Glutamatergic neuron (in vitro differentiated cells): ENCODE results near the gene MIER1. TPM values are rescaled to one million over a fixed set of nuclear protein-coding genes. Genes with fewer than 3 reads are reported as not detected.

Source experiments
- DNase-seq: peaks from one replicate; pipeline ENCODE4 v3.0.0; 2022
- H3K27ac Mint-ChIP-seq: one replicate; pipeline ENCODE4 v1.8.0; 2020; ENCODE audit warnings: mild to moderate bottlenecking, mixed read lengths, inconsistent platforms; ENCODE audit not compliant: unreplicated experiment
- H3K27me3 Mint-ChIP-seq: one replicate; pipeline ENCODE4 v1.8.0; 2020; ENCODE audit warnings: mild to moderate bottlenecking, moderate library complexity, mixed read lengths, inconsistent platforms; ENCODE audit not compliant: unreplicated experiment
- H3K36me3 Mint-ChIP-seq: one replicate; pipeline ENCODE4 v1.8.0; 2020; ENCODE audit warnings: mild to moderate bottlenecking, mixed read lengths, inconsistent platforms; ENCODE audit not compliant: unreplicated experiment
- H3K4me1 Mint-ChIP-seq: one replicate; pipeline ENCODE4 v1.8.0; 2020; ENCODE audit warnings: mild to moderate bottlenecking, low read depth, mixed read lengths, inconsistent platforms; ENCODE audit not compliant: unreplicated experiment
- H3K4me3 Mint-ChIP-seq: one replicate; pipeline ENCODE4 v1.8.0; 2020; ENCODE audit warnings: mild to moderate bottlenecking, mixed read lengths, inconsistent platforms; ENCODE audit not compliant: unreplicated experiment
- H3K9me3 Mint-ChIP-seq: one replicate; pipeline ENCODE4 v1.8.0; 2020; ENCODE audit warnings: mild to moderate bottlenecking, moderate library complexity, mixed read lengths, inconsistent platforms; ENCODE audit not compliant: unreplicated experiment
- total RNA-seq: library from RNA; stranded (reverse); fragmentation: NEBNext Ultra II Directional; extraction: Animal tissue kit (Norgen Biotek cat#: 25700); gene quantifications from one replicate; pipeline ENCODE4 v1.2.1, GENCODE V29; 2021; ENCODE audit not compliant: unreplicated experiment
- TF ChIP-seq, protein P1 (sequence below): fragments of 200-600 bp; sonication (generic); IDR thresholded peaks from one replicate; pipeline ENCODE4 v1.5.0; 2021; ENCODE audit not compliant: partially characterized antibody, unreplicated experiment

Gene MIER1
- total RNA-seq, 1 donor from 2014 or later: 19.0 TPM

DNA sequence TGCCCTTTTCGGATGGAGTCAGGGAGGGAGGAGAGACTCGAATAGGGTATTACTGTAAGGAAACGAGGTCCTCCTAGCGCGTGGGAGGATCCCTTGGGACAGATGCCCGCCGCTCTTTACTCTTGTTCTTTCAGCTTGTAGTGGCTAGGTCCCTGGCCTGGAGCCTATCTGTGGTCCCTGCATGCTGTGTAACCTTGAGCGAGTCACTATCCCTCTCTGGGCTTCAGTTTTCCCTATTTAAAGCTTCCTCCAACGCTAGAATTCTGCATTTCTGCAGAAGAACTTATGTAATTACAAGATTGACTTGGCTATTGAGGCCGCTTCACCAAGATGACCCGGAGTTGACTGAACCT is 744 bp downstream of the MIER1 start:
- no peak for DNase-seq
- H3K36me3 Mint-ChIP-seq: no peaks in the 10 kb centered on the region
- H3K9me3 Mint-ChIP-seq: peaks cover 8% of the 10 kb centered on the region
- TF ChIP-seq, protein P1, sequence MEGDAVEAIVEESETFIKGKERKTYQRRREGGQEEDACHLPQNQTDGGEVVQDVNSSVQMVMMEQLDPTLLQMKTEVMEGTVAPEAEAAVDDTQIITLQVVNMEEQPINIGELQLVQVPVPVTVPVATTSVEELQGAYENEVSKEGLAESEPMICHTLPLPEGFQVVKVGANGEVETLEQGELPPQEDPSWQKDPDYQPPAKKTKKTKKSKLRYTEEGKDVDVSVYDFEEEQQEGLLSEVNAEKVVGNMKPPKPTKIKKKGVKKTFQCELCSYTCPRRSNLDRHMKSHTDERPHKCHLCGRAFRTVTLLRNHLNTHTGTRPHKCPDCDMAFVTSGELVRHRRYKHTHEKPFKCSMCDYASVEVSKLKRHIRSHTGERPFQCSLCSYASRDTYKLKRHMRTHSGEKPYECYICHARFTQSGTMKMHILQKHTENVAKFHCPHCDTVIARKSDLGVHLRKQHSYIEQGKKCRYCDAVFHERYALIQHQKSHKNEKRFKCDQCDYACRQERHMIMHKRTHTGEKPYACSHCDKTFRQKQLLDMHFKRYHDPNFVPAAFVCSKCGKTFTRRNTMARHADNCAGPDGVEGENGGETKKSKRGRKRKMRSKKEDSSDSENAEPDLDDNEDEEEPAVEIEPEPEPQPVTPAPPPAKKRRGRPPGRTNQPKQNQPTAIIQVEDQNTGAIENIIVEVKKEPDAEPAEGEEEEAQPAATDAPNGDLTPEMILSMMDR: no peak
- H3K4me3 Mint-ChIP-seq: peak overlapping the region; percentile 94
- peaks cover 5% of the 10 kb centered on the region for H3K27me3 Mint-ChIP-seq
- peaks cover 17% of the 10 kb centered on the region for H3K4me1 Mint-ChIP-seq
- peak overlapping the region; percentile 95 for H3K27ac Mint-ChIP-seq

DNA sequence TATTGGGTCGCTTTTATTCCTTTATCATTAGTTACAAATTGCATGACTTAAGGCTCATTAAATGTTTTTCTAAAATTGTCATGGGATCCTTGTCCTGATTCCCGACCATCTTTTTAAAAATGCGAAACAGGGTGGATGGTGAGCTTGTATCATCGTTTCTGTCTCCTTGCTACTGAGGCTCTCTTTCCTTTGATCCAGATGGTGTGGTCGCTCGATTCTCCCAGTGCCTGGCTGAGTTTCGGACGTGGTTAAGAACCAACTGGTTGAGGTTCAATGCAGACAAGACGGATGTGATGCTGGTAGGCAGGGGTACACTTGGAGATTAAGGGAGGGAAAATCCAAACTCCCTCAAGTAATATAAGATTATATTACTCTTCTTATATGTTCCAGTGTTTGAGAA is 1.2 kb downstream of the MIER1 start:
- DNase-seq: peak; percentile 43
- peak overlapping the region; percentile 94 for H3K4me3 Mint-ChIP-seq
- peaks cover 15% of the 10 kb centered on the region for H3K4me1 Mint-ChIP-seq

GRCh38 chr1:66927528-66927927 is 2.7 kb downstream of the MIER1 start:
- Mint-ChIP-seq H3K36me3 (no peaks in the 10 kb centered on the region), H3K9me3 (peaks cover 9% of the 10 kb centered on the region), H3K4me1 (peaks cover 26% of the 10 kb centered on the region), H3K27ac (peak overlapping the region; percentile 38), H3K27me3 (peaks cover 5% of the 10 kb centered on the region), H3K4me3 (no peak overlapping the region)
- DNase-seq: no peak
- TF ChIP-seq, protein P1: no peak

More for the DNA sequence above, 1.2 kb downstream of the MIER1 start:
- H3K9me3 Mint-ChIP-seq: peaks cover 8% of the 10 kb centered on the region
- H3K27me3 Mint-ChIP-seq: peaks cover 5% of the 10 kb centered on the region
- H3K27ac Mint-ChIP-seq: peak overlapping the region; percentile 95
- no peaks in the 10 kb centered on the region for H3K36me3 Mint-ChIP-seq
- TF ChIP-seq, protein P1: no peak

DNA sequence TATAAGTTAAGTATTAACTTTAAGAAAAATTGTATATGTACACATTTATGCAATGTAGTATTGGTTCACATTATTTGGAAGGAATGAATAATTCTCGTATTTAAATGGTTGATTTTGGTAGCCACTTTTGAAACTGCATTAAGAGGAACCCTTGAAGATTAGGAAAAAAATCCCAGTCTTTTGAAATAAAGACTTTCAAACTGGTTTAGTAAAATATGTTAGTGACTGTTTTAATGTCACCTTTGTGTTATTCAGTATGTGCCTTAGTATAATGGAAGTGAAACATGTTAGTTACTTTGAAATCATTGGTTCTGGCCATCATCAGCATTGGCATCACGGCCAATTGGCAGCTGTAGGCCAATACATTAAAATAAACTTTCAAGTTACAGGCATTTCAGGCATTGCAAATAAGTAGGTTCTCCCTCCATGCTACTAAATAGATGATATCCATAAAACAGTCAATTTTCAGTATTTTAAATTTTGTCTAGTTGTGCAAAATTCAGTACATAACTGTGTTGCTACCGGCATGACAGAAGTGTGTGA is 4.4 kb downstream of the MIER1 start:
- Mint-ChIP-seq H3K27ac (peak overlapping the region; percentile 77), H3K36me3 (no peaks in the 10 kb centered on the region)
- DNase-seq: no peak

DNA sequence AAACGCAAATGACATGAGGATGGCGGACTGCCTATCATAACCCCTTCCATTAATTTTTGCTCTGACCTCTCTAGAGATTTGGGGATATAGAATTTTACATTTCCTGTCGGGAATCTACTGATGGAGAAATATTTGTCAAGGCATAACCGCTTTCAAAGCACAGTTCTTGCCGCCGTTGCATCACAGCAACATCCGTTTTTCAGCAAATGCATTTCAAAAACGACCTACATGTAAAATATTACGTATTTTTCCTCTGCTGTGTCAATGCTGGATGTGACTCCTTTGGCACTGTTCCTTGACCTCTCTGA is 4.9 kb downstream of the MIER1 start:
- Mint-ChIP-seq H3K27me3 (peaks cover 4% of the 10 kb centered on the region), H3K4me3 (peak overlapping the region; percentile 83), H3K36me3 (no peaks in the 10 kb centered on the region), H3K27ac (peak overlapping the region; percentile 77), H3K9me3 (peaks cover 5% of the 10 kb centered on the region), H3K4me1 (peaks cover 26% of the 10 kb centered on the region)
- DNase-seq: no peak
- TF ChIP-seq, protein P1: no peak

More for the DNA sequence above, 4.4 kb downstream of the MIER1 start:
- Mint-ChIP-seq H3K4me1 (peaks cover 26% of the 10 kb centered on the region), H3K27me3 (peaks cover 4% of the 10 kb centered on the region), H3K4me3 (peak overlapping the region; percentile 83), H3K9me3 (peaks cover 5% of the 10 kb centered on the region)
- TF ChIP-seq, protein P1: no peak
